Stimulated activated CD4-positive, alpha-beta T cell treated with anti-CD3 and anti-CD28 coated beads, TNF-alpha, amount 100 ng/mL, for 48 hours (primary cell): ENCODE data around the gene WFDC12.
A peak's percentile ranks its signal among the peaks of the same experiment; 100 is the strongest.

ENCODE experiments used
- DNase-seq, 3 donors: peaks; one replicate each; pipeline ENCODE4 v3.0.0-alpha.2; 2020; ENCODE audit warnings: low read depth in 3 of 3

WFDC12 gene

DNA sequence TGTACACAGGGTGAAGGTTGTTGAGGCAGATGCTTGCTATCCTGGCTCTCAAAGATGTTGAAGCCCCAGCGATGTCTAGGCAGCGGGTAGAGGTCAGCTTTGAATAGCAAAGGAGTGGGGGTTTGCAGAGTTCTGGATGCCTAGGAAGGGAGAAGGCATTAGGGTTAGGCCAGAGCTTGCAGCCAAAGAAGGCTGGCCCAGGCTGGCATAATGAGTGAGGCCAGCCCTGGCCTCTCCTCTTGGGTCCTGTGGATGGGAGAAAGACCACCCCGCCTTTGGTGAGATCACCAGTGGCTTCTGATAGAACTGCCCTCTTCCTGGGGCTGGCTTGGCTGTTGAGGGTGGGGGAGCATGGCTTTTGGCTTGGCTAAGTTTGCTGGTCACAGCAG, 8.9 kb downstream of the WFDC12 start:
- DNase-seq = no peak

GRCh38 chr20:45114465-45115385, 9.5 kb downstream of the WFDC12 start, which contains the start of gene WFDC5:
TSS of gene WFDC5 (minus strand) at chr20:45115174. CDS start at chr20:45115083, 91 bp downstream.
- DNase-seq = no peak

DNA sequence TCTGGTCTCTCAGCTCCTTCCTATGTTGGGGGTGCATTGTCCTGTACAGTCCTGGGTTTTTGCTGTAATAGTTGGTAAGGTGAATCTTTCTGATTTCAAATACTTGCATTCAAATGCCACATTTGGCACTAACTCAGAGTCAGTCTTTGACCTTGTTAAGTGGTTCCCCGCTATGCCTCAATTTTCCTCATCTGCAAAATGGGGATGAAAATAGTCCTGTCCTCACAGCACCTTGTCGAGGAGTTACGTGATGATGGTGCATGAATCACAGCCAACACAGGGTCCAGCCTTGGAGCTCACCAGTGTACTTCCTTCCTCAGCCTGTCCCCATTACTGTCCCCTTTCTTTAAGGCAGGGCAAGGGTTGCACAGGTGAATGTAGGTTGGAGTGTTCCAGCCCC, 10.4 kb downstream of the WFDC12 start:
- no peak for DNase-seq

- DNase-seq = no peak
These were observed 11.5 kb downstream of the WFDC12 start for GRCh38 chr20:45112754-45113153.

GRCh38 chr20:45111799-45112471, 12.3 kb downstream of the WFDC12 start:
- DNase-seq = no peak

DNA sequence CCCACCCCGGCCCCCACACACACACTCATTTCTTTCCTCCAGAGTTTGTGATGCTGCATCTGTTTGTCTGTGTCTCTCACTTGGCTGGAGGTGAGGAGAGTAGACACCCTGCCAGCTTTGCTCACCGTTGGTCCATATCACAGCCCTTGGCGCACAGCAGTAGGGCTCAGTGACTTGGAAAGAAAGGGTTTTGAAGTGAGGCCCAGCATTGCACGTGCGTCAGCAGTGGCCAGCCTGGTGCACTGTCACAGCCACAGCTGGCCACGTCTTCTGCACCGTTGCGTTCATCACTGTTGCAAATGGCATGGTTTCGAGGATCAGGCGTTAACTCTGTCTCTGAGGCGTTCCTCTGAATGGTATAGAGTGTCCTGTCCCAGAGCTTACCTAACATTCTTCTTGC, 13.0 kb downstream of the WFDC12 start:
- no peak for DNase-seq

GRCh38 chr20:45110301-45110700, 14.0 kb downstream of the WFDC12 start:
- no peak for DNase-seq

GRCh38 chr20:45109634-45110033, 14.6 kb downstream of the WFDC12 start:
- no peak for DNase-seq

DNA sequence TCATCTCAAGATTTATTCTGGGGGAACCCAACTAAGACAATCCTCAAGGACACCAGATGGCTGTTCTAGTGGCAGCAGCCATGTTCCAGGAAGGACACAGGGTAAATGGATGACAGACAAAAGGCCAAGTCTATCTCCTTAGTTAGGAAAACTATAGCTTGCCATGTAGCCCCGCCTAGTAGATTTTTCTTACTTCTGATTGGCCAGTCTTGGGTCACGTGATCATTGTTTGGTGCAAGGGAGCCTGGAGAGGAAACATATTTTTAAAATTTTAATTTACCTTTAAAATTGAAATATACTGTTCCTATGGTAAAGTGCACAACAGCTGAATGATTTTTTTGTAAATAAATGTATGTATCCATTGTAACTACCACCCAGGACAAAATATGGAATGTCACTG, 18.9 kb downstream of the WFDC12 start:
- no peak for DNase-seq

GRCh38 chr20:45104786-45105185, 19.5 kb downstream of the WFDC12 start:
- no peak for DNase-seq

- DNase-seq = no peak
These were observed 21.2 kb downstream of the WFDC12 start for GRCh38 chr20:45103072-45103471.

DNA sequence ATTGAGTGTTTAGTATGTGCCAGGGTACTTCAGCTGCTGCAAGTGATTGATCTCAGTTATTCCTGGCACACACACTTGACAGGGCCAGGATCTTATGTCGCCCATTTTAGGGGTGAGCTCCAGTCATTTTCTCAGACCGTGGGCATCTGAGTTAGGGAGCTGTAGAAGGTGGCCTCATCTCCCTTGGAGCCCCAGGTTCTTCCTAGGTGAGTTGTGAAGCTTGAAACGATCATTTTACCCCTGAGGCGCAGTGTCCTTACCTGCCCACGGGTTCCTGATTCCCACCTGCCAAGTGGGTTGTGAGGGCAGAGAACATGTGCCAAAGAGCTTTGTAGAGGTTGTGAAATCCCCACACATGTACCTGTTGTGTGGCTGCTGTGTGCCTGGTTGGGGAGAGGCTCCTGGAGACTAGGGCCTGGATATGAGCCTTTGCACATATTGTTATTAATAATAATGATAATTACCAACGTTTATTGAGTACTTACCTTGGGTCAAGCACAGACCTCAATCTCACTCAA, 22.9 kb downstream of the WFDC12 start:
- no peak for DNase-seq

- no peak for DNase-seq
These were observed 23.6 kb downstream of the WFDC12 start, which contains the start of gene KCNS1 for GRCh38 chr20:45100563-45101245. TSS of gene KCNS1 (minus strand) at chr20:45101127. CDS start at chr20:45099236, 1,891 bp downstream.

DNA sequence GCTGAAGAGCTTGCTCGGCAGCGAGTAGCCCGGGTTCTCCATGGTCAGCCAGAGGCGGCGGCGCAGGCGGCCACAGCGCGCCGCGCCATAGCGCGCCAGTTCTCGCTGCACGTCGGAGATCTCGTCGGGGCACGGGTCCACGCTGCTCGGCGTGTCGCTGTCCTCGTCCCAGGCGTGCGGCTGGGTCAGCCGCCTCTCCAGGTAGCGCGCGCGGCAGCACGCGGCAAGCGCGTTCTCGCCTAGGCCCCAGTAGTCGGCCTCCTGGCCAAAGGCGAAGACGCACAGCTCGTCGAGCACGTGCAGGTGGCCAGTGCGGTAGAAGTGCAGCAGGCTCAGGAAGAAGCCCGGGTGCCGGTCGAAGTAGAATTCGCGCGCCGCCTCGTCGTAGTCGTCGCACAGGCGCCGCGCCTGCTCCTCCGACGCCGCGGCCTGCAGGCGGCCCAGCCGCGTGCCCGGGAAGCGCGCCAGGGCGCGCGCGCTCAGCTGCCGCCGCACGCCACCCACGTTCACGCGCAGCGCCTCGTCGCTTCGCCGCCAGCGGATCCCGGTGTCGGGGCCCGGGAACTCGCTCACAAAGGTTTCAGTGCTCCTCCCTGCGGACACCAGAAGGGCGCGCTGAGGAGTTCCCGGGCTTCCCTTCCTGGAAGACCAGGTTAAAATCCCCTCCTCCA, 26.0 kb downstream of the WFDC12 start:
- DNase-seq = no peak

DNA sequence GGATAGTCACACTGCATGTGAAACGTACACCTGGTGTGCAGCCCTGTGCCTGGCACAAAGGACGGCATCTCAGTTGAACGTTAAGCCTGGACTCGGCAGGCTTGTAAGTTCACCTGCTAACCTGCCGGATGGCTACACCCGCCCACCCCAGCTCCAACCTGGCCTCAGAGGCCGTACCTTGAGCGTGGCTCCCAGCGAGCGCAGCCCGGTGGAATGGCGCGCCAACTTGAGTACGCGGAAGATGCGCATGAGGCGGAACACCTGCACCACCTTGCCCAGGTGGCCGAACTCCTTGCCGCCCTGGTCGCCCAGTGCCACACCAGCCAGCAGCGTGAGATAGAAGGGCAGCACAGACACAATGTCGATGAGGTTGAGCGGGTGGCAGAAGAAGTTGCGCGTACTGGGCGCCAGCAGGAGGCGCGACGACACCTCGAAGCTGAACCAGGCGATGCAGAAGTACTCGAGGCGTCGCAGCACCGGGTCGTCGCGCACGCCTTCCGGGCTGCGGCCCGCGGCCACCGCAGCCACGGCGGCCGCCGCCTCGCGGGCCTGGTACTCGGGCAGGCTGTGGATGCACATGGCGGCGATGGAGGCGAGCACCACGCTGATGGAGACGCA, 26.7 kb downstream of the WFDC12 start:
- peak; percentile 24 to 30 (median 26) for DNase-seq

GRCh38 chr20:45096781-45097180, 27.5 kb downstream of the WFDC12 start:
- no peak for DNase-seq

DNA sequence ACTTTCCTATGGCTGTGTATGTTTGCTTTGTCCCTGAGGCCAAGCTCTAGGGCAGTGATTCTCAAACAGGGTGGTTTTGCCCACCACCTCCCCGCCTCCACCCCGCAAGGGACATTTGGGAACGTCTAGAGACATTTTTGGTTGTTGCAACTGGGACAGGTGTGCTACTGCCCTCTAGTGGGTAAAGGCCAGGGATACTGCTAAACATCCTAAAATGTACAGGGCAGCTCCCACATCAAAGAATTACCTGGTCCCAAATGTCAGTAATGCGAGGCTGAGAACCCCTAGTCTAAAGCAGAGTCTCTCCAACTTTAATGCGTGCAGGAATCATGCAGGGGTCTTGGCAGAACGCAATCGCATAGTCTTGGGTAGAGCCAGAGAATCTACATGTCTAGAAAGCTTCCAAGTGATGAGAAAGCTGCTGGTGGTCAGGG, 28.4 kb downstream of the WFDC12 start:
- peak in 2 of 3 donors; percentile 41 to 54 for DNase-seq

GRCh38 chr20:45094864-45095574, 29.2 kb downstream of the WFDC12 start:
- no peak for DNase-seq

- no peak for DNase-seq
These were observed 30.1 kb downstream of the WFDC12 start for GRCh38 chr20:45094201-45094600.

GRCh38 chr20:45092898-45093297, 31.4 kb downstream of the WFDC12 start:
- DNase-seq = no peak
